GM21381 (cell line): Measurements from ENCODE around the gene UNC13A.

Experiments used
- ATAC-seq: cut with Tn5 transposase; IDR thresholded peaks from one replicate; pipeline ENCODE4 v1.9.1; 2021; ENCODE audit warnings: mild to moderate bottlenecking, moderate library complexity; ENCODE audit not compliant: unreplicated experiment

UNC13A gene

DNA sequence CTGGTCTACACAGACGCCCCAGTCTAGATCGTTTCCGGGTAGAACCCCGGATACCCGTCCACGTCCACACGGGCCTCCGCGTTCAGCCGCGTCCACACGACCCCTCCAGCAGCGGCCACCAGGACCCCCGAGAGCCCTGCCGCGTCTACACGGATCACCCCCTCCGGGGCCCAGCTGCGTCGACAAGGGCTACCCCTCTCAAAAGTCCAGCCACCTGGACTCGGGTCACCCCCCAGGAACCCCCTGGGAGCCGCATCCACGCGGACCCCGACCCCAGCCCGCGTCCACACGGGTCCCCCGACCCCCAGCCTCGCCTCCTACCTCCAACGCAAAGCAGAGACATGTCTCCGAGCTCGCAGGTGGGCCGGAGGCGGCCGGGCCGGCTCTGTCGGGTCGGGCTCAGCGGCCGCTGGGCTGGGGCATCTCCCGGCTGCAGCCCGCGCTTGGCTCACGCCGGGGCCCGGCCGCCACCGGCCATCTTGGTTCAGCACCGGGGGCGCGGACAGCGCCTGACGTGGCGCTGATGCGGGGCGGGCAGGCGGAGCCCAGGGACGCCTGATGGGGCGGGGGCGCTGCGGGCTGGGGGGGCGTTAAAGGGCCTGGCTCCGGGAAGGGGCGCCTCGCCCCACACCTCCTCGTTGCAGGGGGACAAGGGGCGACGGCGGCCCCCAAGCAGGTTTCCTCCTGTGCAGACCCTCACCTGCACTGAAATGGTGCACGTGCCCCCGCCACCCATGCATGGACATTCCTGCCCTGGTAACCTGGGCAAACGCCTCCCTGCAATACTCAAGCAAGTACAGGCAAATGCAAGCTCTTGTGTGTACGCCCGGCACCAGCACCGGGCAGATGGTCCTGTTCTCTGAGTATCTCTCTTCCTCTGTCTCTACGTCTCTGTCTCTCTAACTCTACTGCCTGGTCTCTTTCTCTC, at the start of gene UNC13A:
UNC13A (minus strand) TSS at position 498 of the 928 bp plus-strand sequence; CDS start at position 343, 155 bp downstream.
- no peak for ATAC-seq

GRCh38 chr19:17737690-17738153, 49.6 kb upstream of the UNC13A start:
- no peak for ATAC-seq

DNA sequence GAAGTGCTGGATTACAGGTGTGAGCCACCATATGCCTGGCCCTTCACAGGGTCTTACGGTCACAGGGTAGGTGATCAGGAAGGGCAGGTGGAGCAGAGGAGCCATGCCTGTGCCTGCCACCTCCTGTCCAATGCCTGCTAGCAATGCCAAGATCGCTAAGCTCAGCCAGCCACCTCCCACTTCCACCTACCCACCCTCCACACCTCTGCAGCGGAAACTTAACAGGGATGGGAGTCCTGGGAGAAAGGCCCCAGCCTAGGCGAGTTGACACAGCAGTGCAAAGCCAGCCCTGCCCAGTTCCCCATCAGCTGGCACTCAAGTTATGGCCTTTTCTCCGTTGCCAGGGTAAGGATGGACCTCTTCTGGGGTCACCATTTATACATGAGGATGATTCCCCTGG, 47.3 kb upstream of the UNC13A start:
- no peak for ATAC-seq

DNA sequence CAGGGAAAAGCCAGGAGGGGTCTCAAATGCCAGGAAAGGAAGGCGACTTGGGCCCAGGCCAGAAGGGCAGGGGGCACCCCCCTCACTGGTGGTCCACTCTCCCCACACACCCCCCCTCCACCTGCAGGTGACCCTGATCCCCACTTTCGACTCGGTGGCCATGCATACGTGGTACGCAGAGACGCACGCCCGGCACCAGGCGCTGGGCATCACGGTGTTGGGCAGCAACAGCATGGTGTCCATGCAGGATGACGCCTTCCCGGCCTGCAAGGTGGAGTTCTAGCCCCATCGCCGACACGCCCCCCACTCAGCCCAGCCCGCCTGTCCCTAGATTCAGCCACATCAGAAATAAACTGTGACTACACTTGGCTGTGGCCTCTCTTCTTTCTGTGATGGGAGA, 46.0 kb upstream of the UNC13A start:
- ATAC-seq = no peak

DNA sequence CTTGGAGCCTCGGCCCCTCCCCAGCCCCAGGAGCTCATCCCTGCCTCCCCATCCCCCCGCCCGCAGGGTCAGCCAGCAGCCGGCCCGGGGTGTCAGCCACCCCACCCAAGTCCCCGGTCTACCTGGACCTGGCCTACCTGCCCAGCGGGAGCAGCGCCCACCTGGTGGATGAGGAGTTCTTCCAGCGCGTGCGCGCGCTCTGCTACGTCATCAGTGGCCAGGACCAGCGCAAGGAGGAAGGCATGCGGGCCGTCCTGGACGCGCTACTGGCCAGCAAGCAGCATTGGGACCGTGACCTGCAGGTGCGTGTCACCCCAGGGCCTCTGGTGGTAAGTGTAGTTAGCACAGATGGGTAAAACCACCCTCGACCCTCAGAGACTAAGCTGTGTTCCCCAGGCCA, 45.0 kb upstream of the UNC13A start:
- no peak for ATAC-seq

- ATAC-seq = no peak
Observed at GRCh38 chr19:17727843-17728242, 39.7 kb upstream of the UNC13A start.

DNA sequence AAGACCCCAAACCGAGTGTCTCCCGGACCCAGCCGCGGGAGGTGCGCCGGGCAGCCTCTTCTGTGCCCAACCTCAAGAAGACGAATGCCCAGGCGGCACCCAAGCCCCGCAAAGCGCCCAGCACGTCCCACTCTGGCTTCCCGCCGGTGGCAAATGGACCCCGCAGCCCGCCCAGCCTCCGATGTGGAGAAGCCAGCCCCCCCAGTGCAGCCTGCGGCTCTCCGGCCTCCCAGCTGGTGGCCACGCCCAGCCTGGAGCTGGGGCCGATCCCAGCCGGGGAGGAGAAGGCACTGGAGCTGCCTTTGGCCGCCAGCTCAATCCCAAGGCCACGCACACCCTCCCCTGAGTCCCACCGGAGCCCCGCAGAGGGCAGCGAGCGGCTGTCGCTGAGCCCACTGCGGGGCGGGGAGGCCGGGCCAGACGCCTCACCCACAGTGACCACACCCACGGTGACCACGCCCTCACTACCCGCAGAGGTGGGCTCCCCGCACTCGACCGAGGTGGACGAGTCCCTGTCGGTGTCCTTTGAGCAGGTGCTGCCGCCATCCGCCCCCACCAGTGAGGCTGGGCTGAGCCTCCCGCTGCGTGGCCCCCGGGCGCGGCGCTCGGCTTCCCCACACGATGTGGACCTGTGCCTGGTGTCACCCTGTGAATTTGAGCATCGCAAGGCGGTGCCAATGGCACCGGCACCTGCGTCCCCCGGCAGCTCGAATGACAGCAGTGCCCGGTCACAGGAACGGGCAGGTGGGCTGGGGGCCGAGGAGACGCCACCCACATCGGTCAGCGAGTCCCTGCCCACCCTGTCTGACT, 39.0 kb upstream of the UNC13A start:
- ATAC-seq = no peak

GRCh38 chr19:17726136-17726741, 38.1 kb upstream of the UNC13A start:
- ATAC-seq = no peak

DNA sequence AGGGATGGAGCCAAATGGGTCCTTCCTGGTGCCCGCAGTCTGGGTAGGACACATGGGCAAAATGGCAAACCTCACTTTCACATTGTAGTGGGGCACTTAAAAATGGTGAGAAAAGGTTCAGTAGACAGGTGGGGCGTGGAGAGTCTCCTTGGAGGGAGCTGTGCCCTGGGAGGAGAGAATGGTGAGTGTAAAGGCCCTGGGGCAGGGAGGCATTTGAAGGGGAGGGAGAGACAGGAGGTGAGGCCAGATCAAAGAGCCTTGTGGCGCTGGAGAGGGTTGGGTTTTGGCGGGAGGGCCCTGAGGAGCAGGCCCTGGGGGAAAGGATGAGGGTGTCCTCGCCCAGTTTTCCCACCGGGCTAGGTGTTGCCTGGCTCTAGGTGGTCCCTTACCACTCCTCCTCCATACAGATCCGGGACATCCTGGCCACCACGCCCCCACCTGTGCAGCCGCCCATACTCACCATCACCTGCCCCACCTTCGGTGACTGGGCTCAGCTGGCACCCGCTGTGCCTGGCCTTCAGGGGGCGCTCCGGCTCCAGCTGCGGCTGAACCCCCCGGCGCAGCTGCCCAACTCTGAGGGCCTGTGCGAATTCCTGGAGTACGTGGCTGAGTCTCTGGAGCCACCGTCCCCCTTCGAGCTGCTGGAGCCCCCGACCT, 37.4 kb upstream of the UNC13A start:
- ATAC-seq = no peak

- no peak for ATAC-seq
Observed at GRCh38 chr19:17724655-17725054, 36.5 kb upstream of the UNC13A start.

GRCh38 chr19:17722655-17723240, 34.6 kb upstream of the UNC13A start:
- ATAC-seq = no peak

GRCh38 chr19:17721821-17722220, 33.7 kb upstream of the UNC13A start:
- no peak for ATAC-seq

DNA sequence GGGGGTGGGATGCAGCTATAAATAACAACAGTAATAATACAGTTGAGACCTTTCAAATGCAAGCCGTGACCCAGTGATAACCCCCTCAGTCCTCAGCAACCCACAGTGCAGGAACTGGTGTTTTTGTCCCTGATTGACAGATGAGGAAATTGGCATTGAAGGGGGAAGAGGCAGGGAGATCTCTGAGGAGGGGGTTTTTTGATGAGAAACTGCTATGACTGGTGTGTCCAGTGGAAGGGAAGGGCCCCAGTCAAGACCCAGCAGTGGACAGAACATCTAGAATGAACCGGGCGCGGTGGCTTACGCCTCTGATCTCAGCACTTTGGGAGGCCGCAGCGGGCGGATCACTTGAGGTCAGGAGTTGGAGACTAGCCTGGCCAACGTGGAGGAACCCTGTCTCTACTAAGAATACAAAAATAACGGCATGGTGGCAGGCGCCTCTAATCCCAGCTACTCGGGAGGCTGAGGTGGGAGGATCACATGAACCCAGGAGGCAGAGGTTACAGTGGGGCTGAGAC, 33.0 kb upstream of the UNC13A start:
- ATAC-seq = no peak

DNA sequence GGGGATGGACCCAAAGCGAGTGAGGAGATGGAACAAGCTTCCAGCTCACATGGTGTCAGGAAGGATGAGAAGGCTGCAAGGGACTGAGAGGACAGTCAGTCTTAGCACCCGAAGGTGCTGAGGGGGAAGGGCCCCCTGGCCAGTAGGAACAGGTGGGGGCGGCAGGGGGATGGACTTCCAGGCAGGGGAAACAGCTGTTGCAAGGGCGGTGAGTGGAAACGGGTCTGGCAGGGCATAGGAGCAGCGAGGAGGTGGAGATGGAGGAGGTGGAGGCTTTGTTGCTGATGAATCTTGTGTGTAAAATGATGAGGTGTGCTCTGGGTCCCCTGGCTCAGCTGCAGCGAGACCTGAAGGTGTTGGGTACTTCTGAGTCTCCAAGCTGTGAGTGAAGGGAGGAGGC, 32.3 kb upstream of the UNC13A start:
- no peak for ATAC-seq

DNA sequence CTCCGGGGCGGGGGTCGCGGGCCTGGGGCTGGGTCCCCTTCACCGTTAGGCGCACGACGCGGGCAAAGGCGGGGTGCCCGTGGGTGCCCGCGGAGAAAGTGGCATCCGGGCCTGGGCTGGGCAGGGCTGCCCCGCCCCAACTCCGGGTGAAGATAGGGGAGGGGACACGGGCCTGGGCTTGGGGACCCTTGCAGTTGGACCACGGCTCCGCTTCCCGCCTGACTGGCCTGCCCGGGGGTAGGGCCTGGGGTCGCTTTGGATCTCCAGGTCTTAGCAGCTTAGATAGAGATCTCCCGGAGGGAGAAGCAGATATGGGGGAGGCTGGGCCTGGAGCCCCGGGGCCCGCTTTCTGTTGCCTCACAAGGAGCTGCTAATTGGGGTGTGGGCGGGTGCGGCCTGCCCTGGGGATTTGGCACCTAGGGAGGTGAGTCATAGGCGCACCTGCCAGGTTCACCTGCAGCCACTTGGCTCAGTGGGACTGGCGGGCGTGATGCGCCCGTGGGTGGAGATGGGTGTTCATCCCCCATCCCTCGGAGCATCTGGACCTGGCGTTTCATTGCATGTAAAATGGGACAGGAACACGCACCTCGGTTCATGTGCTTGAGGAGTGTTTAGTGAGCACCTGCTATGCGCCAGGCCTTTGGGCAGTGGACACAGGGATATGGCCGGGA, 31.7 kb upstream of the UNC13A start:
- peak; percentile 36 for ATAC-seq

DNA sequence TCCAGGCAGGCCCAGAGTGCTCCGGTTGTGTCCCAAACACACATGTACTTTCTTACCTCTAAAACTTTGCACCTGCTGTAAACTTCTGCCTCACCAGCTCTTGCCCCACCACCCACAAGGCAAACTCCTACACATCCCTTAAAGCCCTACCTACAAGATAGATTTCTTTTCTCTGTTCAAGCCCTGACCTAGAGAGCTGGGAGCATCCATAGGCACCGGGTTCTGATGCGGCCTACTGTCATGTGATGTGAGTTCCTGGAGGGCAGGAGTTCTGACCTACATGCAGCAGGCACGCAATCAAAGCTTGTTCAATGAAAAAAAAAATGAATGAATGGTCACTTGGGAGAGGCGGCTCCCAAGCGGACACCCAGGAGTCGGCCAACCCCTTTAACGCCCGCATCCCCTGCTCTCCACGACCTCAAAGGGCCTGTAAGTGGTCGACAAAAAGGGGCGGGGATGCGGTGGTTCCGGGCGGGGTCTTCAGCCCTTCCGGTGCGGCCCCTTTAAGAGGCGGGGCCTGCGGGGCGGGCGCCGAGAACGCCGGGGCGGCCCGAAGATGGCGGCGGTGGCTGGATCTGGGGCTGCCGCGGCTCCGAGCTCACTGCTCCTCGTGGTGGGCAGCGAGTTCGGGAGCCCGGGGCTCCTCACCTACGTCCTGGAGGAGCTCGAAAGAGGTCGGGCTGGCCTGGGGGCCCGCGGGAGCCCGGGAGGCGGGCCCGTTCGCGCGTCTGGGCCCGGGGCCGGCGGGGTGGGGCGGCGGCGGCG, 31.0 kb upstream of the UNC13A start, which contains the start of gene MAP1S:
MAP1S (plus strand) TSS at position 534 of the 765 bp plus-strand sequence; CDS start at position 557, 23 bp downstream.
- ATAC-seq = peak; percentile 77

DNA sequence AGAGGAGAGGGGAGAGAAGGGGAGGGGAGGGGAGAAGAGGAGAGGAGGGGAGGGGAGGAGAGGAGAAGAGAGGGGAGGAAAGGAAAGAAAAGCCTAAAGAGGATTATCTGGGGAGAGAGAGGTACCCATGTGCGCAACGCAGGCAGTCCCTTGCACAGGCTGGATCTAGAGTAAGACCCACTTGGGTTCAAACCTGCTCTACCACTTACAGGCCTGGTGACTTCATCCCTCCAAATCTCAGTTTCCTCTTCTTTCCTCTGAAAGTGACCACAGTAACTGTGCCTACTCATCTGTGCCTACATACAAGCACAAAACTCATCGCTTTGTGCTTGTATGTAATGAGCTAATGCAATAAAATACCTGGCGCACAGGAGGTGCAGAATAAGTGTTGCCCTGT, 30.4 kb upstream of the UNC13A start:
- no peak for ATAC-seq

DNA sequence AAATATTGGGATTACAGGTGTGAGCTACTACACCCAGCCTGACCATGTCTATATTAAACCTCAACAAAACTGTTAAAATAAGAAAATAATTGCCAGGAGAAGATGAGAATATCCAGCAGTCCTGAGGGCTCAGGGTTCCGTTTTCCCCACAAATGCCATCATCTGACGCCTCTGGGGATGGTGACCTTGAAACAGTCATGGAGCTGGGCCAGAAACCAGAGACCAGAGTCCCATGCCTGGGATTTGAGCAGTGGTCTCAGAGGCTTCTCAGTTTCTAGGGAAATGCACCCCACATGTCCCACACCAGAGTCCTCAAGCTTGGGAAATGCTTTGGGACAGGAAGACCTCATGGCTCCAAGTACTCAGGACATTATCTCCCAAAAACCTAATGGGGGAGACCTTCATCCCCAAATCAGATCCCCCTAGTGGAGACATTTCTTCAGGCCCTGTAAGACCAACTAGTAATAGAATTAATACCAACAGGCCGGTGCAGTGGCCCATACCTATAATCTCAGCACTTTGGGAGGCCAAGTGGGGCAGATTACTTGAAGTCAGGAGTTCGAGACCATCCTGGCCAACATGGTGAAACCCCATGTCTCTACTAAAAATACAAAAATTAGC, 28.3 kb upstream of the UNC13A start:
- ATAC-seq = no peak
